Nucleus accumbens (tissue), 56 donors: ENCODE data around the gene CSTPP1.
"Not testable (repeated sequence)": the region's sequence is repeated elsewhere in the genome, so short reads cannot be mapped to it uniquely, and the experiment has no call there.

Experiments
- DNase-seq, 56 donors: peaks; one replicate each; lab custom pipeline; 2025; lab: John Stamatoyannopoulos, UW

CSTPP1 gene

DNA sequence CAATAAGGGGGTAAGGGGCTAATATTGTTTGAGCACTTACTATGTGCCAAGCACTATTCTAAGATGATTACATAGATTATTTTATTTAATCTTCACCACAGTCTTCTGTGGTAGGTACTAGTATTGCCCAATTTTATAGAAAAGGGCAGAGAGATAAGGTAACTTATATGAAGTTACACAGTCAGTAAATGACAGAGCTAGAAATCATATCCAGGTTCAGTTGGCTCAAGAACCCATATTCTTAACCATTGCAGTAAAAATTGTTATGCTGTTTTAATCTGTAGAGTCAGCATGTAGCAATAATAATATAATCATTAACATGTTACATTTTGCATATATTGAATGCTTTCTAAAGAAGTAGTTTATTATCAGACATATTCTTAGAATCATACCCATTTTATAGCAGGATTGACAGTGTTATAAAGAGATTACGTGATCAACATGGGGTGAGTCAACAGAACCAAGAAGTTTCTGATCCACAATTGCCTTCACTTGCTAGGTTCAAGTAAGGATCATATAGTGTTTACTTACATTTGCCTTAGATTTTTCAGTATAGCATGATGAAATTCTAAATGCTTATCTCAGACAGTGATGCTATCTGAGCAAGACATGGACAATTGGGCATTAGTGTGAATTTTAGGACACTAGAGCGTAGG, 46.4 kb downstream of the CSTPP1 start:
- no peak for DNase-seq

DNA sequence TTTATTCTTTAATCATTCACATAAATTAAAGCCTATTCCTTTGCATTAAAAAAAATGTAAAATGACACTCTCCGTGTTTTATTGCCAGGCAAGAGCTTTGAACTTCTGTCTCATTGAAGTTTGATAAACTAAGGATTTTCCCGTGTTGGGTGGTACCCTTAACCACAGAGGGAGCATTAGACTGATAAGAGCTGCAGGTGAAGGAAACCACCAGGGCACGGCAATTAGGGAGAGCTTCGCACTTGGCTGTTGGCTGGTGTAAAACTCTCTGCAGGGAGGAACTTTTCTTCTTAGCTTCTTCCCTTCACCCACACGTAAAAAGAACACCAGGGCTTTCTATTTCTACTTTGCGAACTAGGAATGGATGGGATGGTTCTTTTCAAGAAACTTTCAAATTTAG, 47.0 kb downstream of the CSTPP1 start:
- DNase-seq, result no peak

DNA sequence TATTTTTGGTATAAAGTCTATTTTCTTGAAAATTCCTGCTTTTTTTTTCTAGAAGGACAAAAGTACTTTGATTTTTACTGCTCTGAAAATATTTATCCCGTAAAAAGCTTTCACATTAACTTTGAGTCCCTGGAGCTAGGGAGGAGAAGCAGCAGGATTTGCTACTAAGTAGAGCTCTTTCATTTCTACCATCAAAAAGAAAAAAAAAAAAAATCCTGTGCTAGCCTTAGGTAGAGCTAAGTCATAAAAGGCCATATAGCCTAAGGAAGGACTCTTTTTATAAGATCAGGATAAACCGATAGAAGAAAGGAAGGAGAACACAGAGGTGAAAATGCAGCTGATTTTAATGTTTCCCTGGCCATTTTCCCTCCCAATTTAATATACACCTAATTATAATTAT, 48.0 kb downstream of the CSTPP1 start:
- DNase-seq, result no peak

DNA sequence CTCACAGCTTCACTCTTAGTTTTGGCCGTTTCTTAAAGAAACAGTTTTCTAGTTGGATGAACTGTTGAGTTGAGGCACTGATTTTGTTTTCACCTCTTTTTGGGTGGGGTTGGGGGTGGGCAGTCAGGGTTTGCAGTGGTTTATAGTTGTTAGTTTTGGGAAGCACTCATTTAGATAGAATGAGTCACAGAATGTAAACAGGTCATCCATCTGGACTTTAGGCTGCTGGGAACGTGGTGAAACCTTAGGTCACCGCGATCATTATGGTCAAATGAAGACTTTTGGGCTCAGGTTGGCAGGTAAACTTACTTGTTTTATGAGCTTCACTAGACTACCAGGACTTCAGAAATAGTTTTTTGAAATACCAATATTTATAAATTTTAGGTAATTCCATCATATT, 48.4 kb downstream of the CSTPP1 start:
- DNase-seq, result no peak

DNA sequence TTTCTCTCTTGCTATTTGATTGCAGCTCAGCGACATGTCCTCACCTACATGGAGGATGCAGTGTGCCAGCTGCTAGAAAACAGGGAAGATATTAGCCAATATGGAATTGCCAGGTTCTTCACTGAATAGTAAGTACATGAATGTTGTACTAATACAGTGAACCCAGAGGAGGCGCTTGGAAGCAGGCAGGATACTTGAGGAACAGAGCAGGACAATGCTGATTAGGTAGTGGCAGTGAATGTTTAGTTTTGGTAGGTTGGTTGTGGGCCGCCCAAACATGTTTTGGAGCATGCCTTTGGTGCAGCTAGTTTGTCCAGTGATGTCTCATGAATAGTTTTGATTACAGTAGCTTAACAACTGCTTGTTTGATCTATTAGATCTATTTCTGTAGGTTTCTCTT, 50.6 kb downstream of the CSTPP1 start:
- DNase-seq, result no peak

DNA sequence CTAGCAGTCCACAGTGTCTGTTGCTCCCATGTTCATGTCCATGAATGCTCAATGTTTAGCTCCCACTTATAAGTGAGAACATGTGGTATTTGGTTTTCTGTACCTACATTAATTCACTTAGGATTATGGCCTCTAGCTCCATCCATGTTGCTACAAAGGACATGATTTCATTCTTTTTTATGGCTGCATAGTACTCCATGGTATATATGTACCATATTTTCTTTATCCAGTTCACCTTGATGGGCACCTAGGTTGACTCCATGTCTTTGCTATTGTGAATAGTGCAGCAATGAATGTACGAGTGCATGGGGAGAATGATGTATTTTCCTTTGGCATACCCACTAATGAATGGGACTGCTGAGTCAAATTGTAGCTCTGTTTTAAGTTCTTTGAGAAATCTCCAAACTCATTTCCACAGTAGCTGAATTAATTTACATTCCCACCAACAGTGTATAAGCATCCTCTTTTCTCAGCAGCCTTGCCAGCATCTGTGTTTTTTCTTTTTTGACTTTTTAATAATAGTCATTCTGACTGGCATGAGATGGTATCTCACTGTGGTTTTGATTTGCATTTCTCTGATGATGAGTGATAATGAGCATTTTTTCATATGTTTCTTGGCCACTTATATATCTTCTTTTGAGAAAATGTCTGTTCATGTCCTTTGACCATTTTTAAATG, 53.4 kb downstream of the CSTPP1 start:
- DNase-seq, result not testable (repeated sequence)

DNA sequence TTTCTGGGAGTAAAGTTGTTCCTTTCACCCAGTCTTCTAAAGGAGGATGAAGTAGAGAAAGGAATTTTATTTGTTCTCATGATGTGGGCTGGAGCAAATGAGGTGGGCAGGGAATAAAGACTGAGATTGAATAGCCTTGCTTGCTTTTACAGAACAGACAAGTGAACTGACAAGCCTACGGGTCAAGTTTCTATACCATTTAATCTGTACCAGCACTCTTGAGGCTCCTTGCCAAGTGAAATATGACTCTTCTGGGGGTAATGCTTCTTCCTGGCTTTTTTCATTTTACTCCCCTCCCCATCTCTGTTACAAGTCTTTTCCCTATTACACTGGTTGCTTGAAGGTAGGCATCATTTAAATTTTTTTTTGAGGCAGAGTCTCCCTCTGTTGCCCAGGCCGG, 54.8 kb downstream of the CSTPP1 start:
- no peak for DNase-seq

DNA sequence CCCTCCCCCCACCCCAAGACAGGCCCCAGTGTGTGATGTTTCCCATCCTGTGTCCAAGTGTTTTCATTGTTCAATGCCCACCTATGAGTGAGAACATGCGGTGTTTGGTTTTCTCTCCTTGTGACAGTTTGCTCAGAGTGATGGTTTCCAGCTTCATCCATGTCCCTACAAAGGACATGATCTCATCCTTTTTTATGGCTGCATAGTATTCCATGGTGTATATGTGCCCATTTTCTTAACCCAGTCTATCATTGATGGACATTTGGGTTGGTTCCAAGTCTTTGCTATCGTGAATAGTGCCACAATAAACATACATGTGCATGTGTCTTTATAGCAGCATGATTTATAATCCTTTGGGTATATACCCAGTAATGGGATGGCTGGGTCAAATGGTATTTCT, 55.8 kb downstream of the CSTPP1 start:
- not testable (repeated sequence) for DNase-seq

DNA sequence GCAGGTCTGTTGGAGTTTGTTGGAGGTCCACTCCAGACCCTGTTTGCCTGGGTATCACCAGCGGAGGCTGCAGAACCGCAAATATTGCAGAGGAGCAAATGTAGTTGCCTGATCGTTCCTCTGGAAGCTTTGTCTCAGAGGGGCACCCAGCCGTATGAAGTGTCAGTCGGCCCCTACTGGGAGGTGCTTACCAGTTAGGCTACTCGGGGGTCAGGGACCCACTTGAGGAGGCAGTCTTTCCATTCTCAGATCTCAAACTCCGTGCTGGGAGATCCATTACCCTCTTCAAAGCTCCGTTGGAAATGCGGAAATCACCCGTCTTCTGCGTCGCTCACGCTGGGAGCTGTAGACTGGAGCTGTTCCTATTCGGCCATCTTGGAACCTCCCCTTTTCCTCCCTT, 61.2 kb downstream of the CSTPP1 start:
- DNase-seq, result not testable (repeated sequence)

DNA sequence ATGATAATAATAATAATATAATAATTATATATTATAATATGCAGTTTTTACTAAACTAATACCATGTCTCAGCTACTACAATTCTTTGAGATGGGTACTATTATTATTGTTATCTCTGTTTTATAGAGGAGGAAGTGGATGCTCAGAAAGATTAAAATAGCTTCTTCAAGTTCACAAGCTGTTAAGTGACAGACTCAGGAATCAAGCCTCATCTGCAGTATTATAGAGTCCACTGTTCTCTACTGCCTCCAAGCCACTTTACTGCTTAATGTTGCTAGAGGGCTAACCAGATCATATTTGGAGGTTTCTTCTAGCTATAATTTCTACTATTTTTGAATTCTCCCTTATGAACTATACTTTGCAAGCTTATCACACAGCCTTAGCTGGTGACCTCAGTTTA, 62.7 kb downstream of the CSTPP1 start:
- DNase-seq, result no peak

DNA sequence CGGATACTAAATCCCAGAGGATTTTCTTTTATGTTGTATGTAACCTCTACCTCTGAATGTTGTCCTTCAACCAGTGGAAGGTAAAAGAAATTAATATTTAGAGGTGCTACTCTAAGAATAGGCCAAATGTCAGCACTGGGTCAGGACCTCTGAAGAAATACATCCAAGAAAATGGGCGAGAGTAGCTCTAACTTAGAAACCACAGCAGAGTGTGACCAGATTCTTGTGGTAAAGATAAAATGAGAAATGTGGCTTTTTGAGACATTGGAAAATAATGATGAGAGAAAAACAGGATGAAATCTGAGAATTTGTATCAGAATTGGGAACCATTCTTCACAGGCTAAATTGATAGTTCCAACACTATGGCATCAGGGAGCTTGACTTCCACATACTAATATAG, 63.5 kb downstream of the CSTPP1 start:
- no peak for DNase-seq

DNA sequence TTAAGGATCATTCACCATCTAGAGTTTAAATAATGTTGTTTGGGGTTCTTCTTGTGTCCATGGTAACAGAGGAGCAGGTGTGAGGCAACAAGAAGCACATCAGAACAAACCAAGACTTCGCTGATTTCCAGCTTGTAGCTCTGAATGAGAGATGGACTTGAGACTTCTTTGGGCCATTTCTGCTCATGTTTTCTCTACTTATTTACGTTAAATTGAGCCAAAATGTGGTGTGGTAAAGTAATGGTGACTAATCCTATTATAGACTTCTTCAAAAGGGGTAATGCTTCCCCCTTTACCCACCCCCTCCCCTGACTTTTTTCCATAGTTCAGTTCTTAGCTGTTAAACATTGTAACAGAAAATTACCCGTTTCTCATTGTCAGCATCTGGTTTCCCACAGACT, 65.2 kb downstream of the CSTPP1 start:
- no peak for DNase-seq

DNA sequence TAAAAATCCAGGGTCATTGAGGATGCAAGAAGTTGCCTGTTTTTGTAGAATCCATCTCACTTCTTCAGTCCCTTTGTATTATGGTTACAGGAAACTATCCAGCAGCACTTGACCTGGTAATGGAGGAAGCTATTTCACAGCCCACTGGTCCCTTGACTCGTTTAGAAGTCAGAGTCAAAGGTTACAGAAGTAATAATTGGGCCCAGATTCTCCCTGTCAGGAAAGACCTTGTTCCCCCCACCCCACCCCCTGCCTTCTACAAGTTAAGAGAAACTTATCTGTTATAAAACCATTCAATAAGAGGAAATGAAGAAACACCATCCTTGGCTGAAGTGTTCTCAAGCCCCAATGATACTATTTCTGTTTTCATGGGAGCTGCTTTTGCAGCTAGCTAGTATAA, 65.8 kb downstream of the CSTPP1 start:
- DNase-seq, result no peak

DNA sequence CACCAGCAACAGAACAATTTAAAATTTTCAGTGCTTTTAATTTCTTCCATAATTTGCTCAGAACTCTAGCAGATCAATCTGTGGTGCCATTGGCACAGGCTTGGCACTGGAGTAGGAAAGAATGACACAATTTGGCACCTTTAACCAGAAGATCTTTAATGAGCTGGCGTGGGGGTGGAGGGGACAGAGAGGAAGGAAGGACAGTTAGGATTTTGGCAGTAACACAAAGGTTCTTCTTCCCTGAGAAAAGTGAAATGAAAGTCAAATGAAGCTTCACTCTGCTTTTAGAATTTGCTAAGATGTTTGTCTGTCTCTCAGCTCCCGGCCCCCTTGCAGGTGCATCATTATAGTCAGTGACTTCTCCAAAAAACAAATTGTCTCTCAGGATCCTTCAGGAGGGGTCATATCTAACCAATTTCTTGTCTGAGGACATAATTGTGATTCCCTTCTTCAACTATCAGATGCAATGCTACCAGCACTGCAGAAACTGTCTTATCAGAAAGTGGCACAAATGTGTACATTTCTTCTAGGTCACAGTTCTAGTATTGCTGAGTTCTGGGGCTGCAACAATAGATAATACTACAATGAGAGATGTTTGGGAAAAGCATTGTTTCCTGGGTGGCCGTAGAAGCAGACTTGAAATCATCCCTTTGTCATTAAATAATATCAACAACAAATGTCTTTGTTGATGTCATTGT, 66.8 kb downstream of the CSTPP1 start:
- DNase-seq, result peak in 6 of 56 donors; percentile 1 to 40 (median 12)

DNA sequence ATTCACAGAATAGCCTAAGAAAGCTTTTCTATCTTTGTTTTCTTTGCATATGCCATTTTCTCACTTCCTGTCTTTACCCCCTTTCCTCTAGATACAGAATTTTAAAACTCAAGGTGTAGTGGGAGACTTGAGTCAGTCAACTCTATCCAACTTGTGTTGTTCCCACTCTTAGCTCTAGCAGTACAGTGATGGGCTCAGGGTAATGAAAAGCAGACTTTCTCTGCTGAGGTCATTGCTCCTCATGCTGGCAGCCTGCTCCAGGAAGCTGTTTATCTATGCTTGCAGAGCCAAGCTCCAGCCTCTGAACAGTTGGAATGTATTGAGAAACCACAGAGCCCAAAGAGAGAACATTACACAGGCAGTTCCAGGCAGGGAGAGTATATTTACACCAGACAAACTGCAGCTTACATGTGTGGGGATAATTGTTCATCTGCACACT, 68.1 kb downstream of the CSTPP1 start:
- DNase-seq, result peak in 44 of 56 donors; percentile 4 to 75 (median 35)

DNA sequence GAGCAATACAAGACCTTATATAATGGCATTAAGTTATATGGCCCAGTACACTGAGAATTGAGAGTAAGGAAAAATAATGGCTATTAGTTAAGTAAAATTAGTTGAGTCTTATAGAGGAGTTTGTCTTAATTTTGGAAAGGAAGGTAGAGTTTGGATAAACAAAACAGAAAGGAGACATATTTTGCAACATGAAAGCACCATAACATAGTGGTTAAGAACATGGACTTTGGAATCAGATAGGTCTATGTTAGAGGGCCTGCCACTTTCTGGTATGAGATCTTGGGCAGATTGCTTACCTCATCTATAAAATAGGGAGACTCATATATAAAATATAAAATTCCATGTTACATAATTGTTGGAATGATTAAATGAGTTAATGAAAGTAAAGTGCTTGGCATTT, 68.9 kb downstream of the CSTPP1 start:
- no peak for DNase-seq

DNA sequence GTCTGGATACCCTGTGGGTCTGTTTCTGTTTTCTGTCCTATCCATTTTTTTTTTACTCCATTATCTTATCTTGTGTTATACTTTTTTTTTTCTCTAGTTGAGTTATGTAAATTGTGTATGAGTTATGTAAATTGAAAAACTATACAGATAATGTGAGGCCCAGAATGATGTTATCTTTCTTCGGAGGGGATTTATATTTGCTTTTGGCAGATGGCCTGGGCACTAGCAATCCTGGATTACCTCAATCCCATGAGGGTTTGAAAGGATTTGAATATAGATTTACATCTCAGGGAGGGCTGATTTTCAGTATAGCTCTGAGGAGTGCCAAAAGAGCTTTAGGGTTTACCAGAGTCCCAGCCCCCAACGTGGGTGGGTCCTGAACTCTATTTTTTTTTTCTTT, 71.0 kb downstream of the CSTPP1 start:
- no peak for DNase-seq

DNA sequence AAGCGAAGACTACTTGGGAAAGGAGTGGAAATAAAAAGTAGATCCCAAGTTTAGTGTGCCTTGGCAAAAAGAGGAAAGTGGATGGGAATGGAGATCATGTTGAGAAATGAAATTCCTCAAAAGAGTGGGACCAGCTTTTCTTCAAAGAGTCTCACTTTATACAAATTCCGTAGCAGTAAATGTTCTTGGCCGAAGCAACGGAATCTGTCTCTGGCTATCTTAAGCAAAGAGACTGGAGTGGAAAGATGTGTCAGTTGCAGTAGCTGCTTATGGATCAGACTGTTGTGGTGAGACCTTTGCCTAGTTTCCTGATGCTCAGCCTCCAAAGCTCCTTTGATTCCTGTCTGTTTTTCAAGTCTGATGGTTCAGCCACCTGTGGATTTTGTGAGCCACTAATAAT, 73.6 kb downstream of the CSTPP1 start:
- DNase-seq, result no peak

DNA sequence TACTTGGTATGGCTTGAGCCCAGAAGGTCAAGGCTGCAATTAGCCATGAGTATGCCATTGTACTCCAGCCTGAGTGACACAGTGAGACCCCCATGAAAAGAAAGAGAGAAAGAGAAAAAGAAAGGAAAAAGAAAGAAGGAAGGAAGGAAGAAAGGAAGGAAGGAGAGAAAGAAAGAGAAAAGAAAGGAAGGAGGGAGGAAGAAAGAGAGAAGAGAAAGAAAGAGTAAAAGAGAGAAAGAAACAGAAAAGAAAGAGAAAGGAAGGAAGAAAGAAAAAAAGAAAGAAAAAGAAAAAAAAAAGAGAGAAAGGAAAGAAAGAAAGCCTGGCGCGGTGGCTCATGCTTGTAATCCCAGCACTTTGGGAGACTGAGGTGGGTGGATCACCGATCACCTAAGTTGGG, 77.5 kb downstream of the CSTPP1 start:
- DNase-seq, result no peak

DNA sequence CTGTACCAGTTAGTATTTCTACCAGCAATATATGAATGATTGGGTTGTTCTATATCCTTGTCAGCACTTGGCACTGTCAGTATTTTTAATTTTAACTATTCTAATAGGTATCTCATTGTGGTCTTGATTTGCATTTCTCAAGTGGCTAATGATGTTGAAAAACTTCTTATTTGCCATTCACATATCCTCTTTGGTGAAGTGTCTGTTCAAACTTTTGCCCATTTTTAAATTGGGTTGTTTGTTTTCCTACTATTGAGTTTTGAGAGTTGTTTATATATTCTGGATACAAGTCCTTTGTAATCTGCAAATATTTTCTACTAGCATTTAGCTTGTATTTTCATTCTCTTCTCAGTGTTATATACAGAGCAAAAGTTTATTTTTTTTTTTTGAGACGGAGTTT, 82.1 kb downstream of the CSTPP1 start:
- no peak for DNase-seq

DNA sequence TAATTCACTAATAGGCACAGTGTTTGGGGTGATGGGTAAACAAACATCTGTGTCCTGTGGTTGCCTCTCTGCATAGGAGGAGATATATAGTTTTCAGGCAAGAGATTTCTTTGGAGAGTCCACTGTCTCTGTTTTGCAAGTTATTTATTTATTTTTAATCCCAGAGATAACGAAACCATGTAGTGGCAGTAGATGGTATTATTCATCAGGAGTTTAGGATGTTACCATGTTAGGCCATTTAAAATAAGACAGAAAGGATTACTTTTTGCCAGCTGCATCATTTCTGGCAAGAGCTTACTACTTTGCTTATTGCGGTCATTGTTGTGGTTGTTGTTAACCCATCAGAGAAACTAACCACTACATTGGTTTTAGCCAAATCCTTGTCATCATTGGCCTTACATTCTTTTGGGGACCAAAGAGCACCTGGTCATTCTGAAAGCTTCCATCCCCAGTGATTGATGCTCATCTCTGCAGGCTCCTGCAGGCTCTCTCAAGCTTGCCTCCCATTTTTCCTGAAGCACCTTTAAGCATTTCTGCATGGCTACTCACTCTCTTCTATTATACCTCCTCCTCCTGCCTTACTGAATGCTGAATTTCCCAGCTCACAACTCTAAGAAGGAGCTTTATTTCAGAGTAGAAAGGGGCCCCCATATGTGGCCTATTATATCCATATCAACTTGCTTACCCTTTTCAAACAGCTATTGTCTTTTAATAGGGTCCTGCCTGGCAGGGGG, 84.4 kb downstream of the CSTPP1 start:
- no peak for DNase-seq
